B cell (primary cell): ENCODE results near the gene PTPRE. TPM values are rescaled to one million over a fixed set of nuclear protein-coding genes. Genes with fewer than 3 reads are reported as not detected.

ENCODE experiments used
- ATAC-seq: fragments of 200-7000 bp; cut with Tn5 transposase; one replicate; pipeline ENCODE4 v1.10.0; 2021; ENCODE audit warnings: low read depth, mild to moderate bottlenecking, moderate number of reproducible peaks, moderate library complexity
- CTCF ChIA-PET: fragments of 350-600 bp; sonication (Branson Sonifier 250); formaldehyde crosslinking; loops from one replicate; lab custom pipeline; 2021; ENCODE audit warnings: antibody characterized with exemption, inconsistent platforms; lab: Charles Lee
- POLR2A ChIA-PET: fragments of 350-600 bp; sonication (Branson Sonifier 250); formaldehyde crosslinking; loops from one replicate; lab custom pipeline; 2021; ENCODE audit warnings: antibody characterized with exemption; lab: Charles Lee
- DNase-seq: peaks from one replicate; pipeline ENCODE4 v3.0.0; 2013
- H2AFZ ChIP-seq: 2 replicates; pipeline ENCODE4 v1.6.1; 2012; ENCODE audit warnings: mild to moderate bottlenecking, low read depth, low read length; ENCODE audit not compliant: insufficient read depth, poor library complexity, severe bottlenecking
- H3K27ac ChIP-seq, 2 donors: 1 replicate in 1 of 2; 2 replicates in 1 of 2; pipeline ENCODE4 v1.5.1; 2012 to 2013; ENCODE audit warnings: low read length in 2 of 2, mild to moderate bottlenecking in 2 of 2, moderate library complexity in 1 of 2
- H3K27me3 ChIP-seq, 4 experiments: fragments of 200-600 bp in 1 of 4; sonication (generic) in 1 of 4; replicated peaks in 1 of 4; 1 replicate in 2 of 4; 2 replicates in 2 of 4; pipeline versions ENCODE4 v1.6.1 to v1.7.0; 2013 to 2016; ENCODE audit warnings: low read length in 3 of 4, mild to moderate bottlenecking in 2 of 4, mixed read lengths in 1 of 4, moderate library complexity in 1 of 4; ENCODE audit not compliant: insufficient read depth in 4 of 4, control insufficient read depth in 3 of 4; ENCODE audit errors: control extremely low read depth in 1 of 4
- H3K36me3 ChIP-seq, 2 experiments: replicated peaks in 1 of 2; 1 replicate in 1 of 2; 2 replicates in 1 of 2; pipeline versions ENCODE4 v1.6.1 to v1.7.1; 2013; ENCODE audit warnings: low read length in 1 of 2; ENCODE audit not compliant: insufficient read depth in 2 of 2, control insufficient read depth in 1 of 2; ENCODE audit errors: control extremely low read depth in 1 of 2, extremely low read depth in 1 of 2
- H3K4me1 ChIP-seq, 2 donors: fragments of 200-600 bp in 1 of 2; sonication (generic) in 1 of 2; 1 replicate in 1 of 2; 2 replicates in 1 of 2; pipeline versions ENCODE4 v1.5.1 to v1.6.1; 2013 to 2017; ENCODE audit warnings: low read length in 2 of 2; ENCODE audit not compliant: control insufficient read depth in 2 of 2, insufficient read depth in 2 of 2
- H3K4me2 ChIP-seq: replicated peaks from 2 replicates; pipeline ENCODE3; 2012; ENCODE audit warnings: mild to moderate bottlenecking, low read depth, low read length; ENCODE audit not compliant: poor library complexity, severe bottlenecking
- H3K4me3 ChIP-seq, 5 experiments: fragments of 200-600 bp in 1 of 5; sonication (generic) in 1 of 5; 1 replicate in 3 of 5; 2 replicates in 2 of 5; pipeline versions ENCODE4 v1.5.1 to v1.7.0; 2011 to 2016; ENCODE audit warnings: low read length in 4 of 5, mild to moderate bottlenecking in 4 of 5, low read depth in 2 of 5, control low read depth in 1 of 5, moderate library complexity in 1 of 5; ENCODE audit not compliant: insufficient read depth in 1 of 5; ENCODE audit errors: control extremely low read depth in 1 of 5, extremely low read depth in 1 of 5
- H3K79me2 ChIP-seq: fragments of 200-600 bp; sonication (generic); one replicate; pipeline ENCODE4 v1.6.0; 2016; ENCODE audit warnings: low read length; ENCODE audit not compliant: control insufficient read depth, insufficient read depth
- H3K9ac ChIP-seq: fragments of 200-600 bp; sonication (generic); 2 replicates; pipeline ENCODE4 v1.6.1; 2017; ENCODE audit warnings: mild to moderate bottlenecking, low read length, moderate library complexity
- H3K9me3 ChIP-seq, 3 donors: one replicate each; pipeline versions ENCODE4 v1.6.1 to v1.7.1; 2013; ENCODE audit warnings: low read length in 2 of 3; ENCODE audit not compliant: control insufficient read depth in 2 of 3, insufficient read depth in 1 of 3; ENCODE audit errors: control extremely low read depth in 1 of 3
- H4K20me1 ChIP-seq: 2 replicates; pipeline ENCODE4 v1.6.0; 2012; ENCODE audit warnings: mild to moderate bottlenecking, low read length; ENCODE audit not compliant: insufficient read depth, control insufficient read depth, poor library complexity, severe bottlenecking
- H3K27ac Mint-ChIP-seq: one replicate; pipeline ENCODE4 v1.8.0; 2021; ENCODE audit warnings: mixed read lengths
- H3K27me3 Mint-ChIP-seq: one replicate; pipeline ENCODE4 v1.8.0; 2021; ENCODE audit warnings: mixed read lengths
- H3K4me1 Mint-ChIP-seq: one replicate; pipeline ENCODE4 v1.8.0; 2021; ENCODE audit warnings: mixed read lengths
- H3K4me3 Mint-ChIP-seq: one replicate; pipeline ENCODE4 v1.8.0; 2021; ENCODE audit warnings: mixed read lengths
- H3K9me3 Mint-ChIP-seq: one replicate; pipeline ENCODE4 v1.8.0; 2022; ENCODE audit warnings: mixed read lengths; ENCODE audit not compliant: insufficient read depth
- CTCF ChIP-seq: fragments of 200-600 bp; IDR thresholded peaks from one replicate; pipeline ENCODE4 v1.8.0; 2022; ENCODE audit warnings: antibody characterized with exemption, mild to moderate bottlenecking
- EZH2 ChIP-seq: IDR thresholded peaks from 2 replicates; pipeline ENCODE4 v1.6.1; 2012; ENCODE audit warnings: borderline replicate concordance, low read depth, mild to moderate bottlenecking, moderate library complexity, low read length; ENCODE audit not compliant: insufficient read depth, poor library complexity, severe bottlenecking
- WGBS: methylation state at CpG from one replicate; pipeline ENCODE4 v1.1.5; 2013; ENCODE audit warnings: missing lambda C conversion rate; ENCODE audit not compliant: insufficient coverage; 5-methylcytosine and 5-hydroxymethylcytosine counted together
- intact Hi-C: fragments of 100-400 bp; cut with micrococcal nuclease; formaldehyde crosslinking; loops from one replicate; pipeline ENCODE4 v1.10.0; 2022
- polyA plus RNA-seq: library from polyadenylated mRNA; depleted of rRNA; stranded (reverse); fragments of >200 nt; gene quantifications from 2 replicates; pipeline ENCODE4 v1.2.3, GENCODE V29; 2012
- total RNA-seq, 2 donors: library from RNA; stranded (reverse); fragments of 120-200 nt in 1 of 2; gene quantifications; 1 replicate in 1 of 2; 2 replicates in 1 of 2; pipeline versions ENCODE4 v1.2.3 to v1.2.4, GENCODE V29; 2013 to 2022

Gene PTPRE
- total and polyA plus RNA-seq, 2 donors (not counting 1 experiment from before 2014, with no cell fraction given): 6.6 to 32.7 TPM

DNA sequence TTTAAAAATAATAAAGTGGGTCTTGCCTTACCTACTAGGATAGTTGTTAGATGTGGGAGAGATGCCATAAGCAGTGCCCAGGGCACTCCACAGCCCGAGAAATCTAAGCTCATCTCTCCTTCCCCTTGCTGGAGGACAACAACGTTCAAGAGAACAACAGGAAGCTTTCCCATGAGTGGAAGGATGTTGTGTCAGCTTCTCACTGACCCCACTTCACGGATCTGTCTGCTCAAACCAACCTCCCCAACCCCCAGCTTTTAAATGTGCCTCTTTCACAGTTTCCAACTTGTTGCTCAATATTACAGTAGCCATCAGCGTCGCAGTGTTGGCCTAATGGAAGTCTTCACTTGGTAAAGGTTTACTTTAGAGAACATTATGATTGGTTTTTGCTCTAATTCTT is 72.1 kb downstream of the PTPRE start:
- Mint-ChIP-seq H3K4me1 (peaks cover under 1% of the 10 kb centered on the region), H3K4me3 (no peak overlapping the region), H3K27me3 (peaks cover 15% of the 10 kb centered on the region), H3K9me3 (peaks cover 5% of the 10 kb centered on the region), H3K27ac (no peak overlapping the region)
- H3K79me2 ChIP-seq: no peaks in the 10 kb centered on the region
- no CpG with 5 or more reads among the region's 5 CpGs for WGBS
- no peak overlapping the region for H3K9ac ChIP-seq
- no peaks in the 10 kb centered on the region for H3K36me3 ChIP-seq
- peaks cover 0 to 9% (median 0%) of the 10 kb centered on the region in 4 experiments for H3K27me3 ChIP-seq
- no peak overlapping the region for H3K27ac ChIP-seq
- POLR2A ChIA-PET: no interaction called here
- ATAC-seq: no peak
- DNase-seq: no peak
- CTCF ChIA-PET: interaction anchor here (1.0 kb wide), 1 partner anchor 32 kb away, joined by 3 read pairs; no protein-coding TSS in a partner anchor
- no peaks in the 10 kb centered on the region for H4K20me1 ChIP-seq
- H3K4me3 ChIP-seq: no peak overlapping the region
- peaks cover 1 to 8% (median 6%) of the 10 kb centered on the region in 3 donors for H3K9me3 ChIP-seq
- H3K4me2 ChIP-seq: no peak overlapping the region
- peaks cover 0 to under 1% of the 10 kb centered on the region in 2 donors for H3K4me1 ChIP-seq
- H2AFZ ChIP-seq: no peak overlapping the region
- intact Hi-C loops: no loop called here
- TF ChIP-seq CTCF (no peak), EZH2 (no peak)

DNA sequence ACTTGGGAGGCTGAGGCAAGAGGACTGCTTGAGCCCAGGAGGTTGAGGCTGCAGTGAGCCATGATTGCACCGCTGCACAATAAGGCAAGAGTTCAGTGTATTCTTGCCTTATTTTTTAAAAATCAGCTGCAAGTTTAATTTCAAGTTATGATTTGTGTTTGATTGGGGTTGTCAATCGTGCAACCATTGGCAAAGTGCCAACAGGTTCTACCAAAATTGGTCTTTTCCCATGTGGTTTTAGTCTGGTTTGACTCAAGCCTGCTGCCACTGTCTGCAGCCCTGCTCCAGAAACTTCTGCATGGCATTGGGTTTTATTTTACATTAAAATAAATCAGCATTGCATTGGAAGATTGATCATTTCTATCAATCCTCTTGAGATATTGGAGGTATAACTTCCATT is 72.7 kb downstream of the PTPRE start:
- intact Hi-C loops: no loop called here
- POLR2A ChIA-PET: no interaction called here

More for the DNA sequence above, 72.7 kb downstream of the PTPRE start:
- peaks cover 1 to 8% (median 6%) of the 10 kb centered on the region in 3 donors for H3K9me3 ChIP-seq
- WGBS: 88% methylated on average over 2 of the region's 2 CpGs
- no peaks in the 10 kb centered on the region for H3K4me1 ChIP-seq
- Mint-ChIP-seq H3K9me3 (peaks cover 7% of the 10 kb centered on the region), H3K4me1 (no peaks in the 10 kb centered on the region), H3K27ac (no peak overlapping the region), H3K4me3 (no peak overlapping the region), H3K27me3 (peaks cover 17% of the 10 kb centered on the region)
- no peaks in the 10 kb centered on the region for H3K36me3 ChIP-seq
- no peak overlapping the region for H3K4me3 ChIP-seq
- H4K20me1 ChIP-seq: no peaks in the 10 kb centered on the region
- CTCF ChIA-PET: no interaction called here
- DNase-seq (no peak), ATAC-seq (no peak)
- no peak overlapping the region for H3K4me2 ChIP-seq
- no peak overlapping the region for H3K27ac ChIP-seq
- H2AFZ ChIP-seq: no peak overlapping the region
- TF ChIP-seq EZH2 (no peak), CTCF (no peak)
- peaks cover 0 to 4% (median 0%) of the 10 kb centered on the region in 4 experiments for H3K27me3 ChIP-seq
- no peaks in the 10 kb centered on the region for H3K79me2 ChIP-seq
- no peak overlapping the region for H3K9ac ChIP-seq
